Neural progenitor cell (in vitro differentiated cells): ENCODE data around the gene RAB31. TPM values are rescaled to one million over a fixed set of nuclear protein-coding genes. Genes with fewer than 3 reads are reported as not detected.

Experiments used
- DNase-seq: peaks from one replicate; pipeline ENCODE4 v3.0.0-alpha.2; 2016; ENCODE audit warnings: low spot score
- H2AFZ ChIP-seq: fragments of 200-600 bp; sonication (generic); replicated peaks from 2 replicates; pipeline ENCODE4 v1.6.1; 2016; ENCODE audit warnings: antibody characterized with exemption
- H3F3A ChIP-seq: fragments of 200-600 bp; sonication (generic); 2 replicates; pipeline ENCODE4 v1.6.1; 2016; ENCODE audit warnings: antibody characterized with exemption, low read depth
- H3K27ac ChIP-seq: fragments of 200-600 bp; sonication (generic); 2 replicates; pipeline ENCODE4 v1.5.1; 2016; ENCODE audit warnings: mild to moderate bottlenecking
- H3K27me3 ChIP-seq: fragments of 200-600 bp; sonication (generic); 2 replicates; pipeline ENCODE4 v1.6.1; 2016; ENCODE audit warnings: mild to moderate bottlenecking, moderate library complexity
- H3K36me3 ChIP-seq: fragments of 200-600 bp; sonication (generic); 2 replicates; pipeline ENCODE4 v1.5.1; 2016
- H3K4me1 ChIP-seq: fragments of 200-600 bp; sonication (generic); 2 replicates; pipeline ENCODE4 v1.6.1; 2016; ENCODE audit warnings: mixed run types
- H3K4me2 ChIP-seq: fragments of 200-600 bp; sonication (generic); 2 replicates; pipeline ENCODE4 v1.6.1; 2016
- H3K4me3 ChIP-seq: fragments of 200-600 bp; sonication (generic); 2 replicates; pipeline ENCODE4 v1.5.1; 2016
- H3K79me2 ChIP-seq: fragments of 200-600 bp; sonication (generic); 2 replicates; pipeline ENCODE4 v1.6.1; 2016; ENCODE audit warnings: low read depth
- H3K9ac ChIP-seq: fragments of 200-600 bp; sonication (generic); 2 replicates; pipeline ENCODE4 v1.6.1; 2016
- H3K9me3 ChIP-seq: fragments of 200-600 bp; sonication (generic); 2 replicates; pipeline ENCODE4 v1.5.1; 2016; ENCODE audit warnings: low read depth
- H4K20me1 ChIP-seq: fragments of 200-600 bp; sonication (generic); 2 replicates; pipeline ENCODE4 v1.6.1; 2016; ENCODE audit warnings: low read depth
- H3K27ac Mint-ChIP-seq: 3 replicates; pipeline ENCODE4 v1.8.0; 2021; ENCODE audit warnings: mixed read lengths
- H3K27me3 Mint-ChIP-seq: 2 replicates; pipeline ENCODE4 v1.8.0; 2022; ENCODE audit warnings: low read depth, mild to moderate bottlenecking, inconsistent platforms, moderate library complexity, mixed read lengths; ENCODE audit not compliant: insufficient read depth
- H3K36me3 Mint-ChIP-seq: 3 replicates; pipeline ENCODE4 v1.8.0; 2021; ENCODE audit warnings: mixed read lengths
- H3K4me1 Mint-ChIP-seq: 3 replicates; pipeline ENCODE4 v1.8.0; 2021; ENCODE audit warnings: mixed read lengths
- H3K4me3 Mint-ChIP-seq: 3 replicates; pipeline ENCODE4 v1.8.0; 2021; ENCODE audit warnings: mild to moderate bottlenecking, moderate library complexity, mixed read lengths
- H3K9me3 Mint-ChIP-seq: 3 replicates; pipeline ENCODE4 v1.8.0; 2020; ENCODE audit warnings: mixed read lengths
- EZH2 ChIP-seq: fragments of 200-600 bp; sonication (generic); IDR thresholded peaks from 2 replicates; pipeline ENCODE4 v1.6.1; 2017; ENCODE audit warnings: antibody characterized with exemption, mild to moderate bottlenecking, moderate library complexity
- EZH2phosphoT487 ChIP-seq: fragments of 200-600 bp; sonication (generic); IDR thresholded peaks from 2 replicates; pipeline ENCODE4 v1.6.1; 2017; ENCODE audit warnings: antibody characterized with exemption
- total RNA-seq: library from RNA; depleted of rRNA; stranded (reverse); fragments of >200 nt; gene quantifications from 2 replicates; pipeline ENCODE4 v1.2.3, GENCODE V29; 2015; ENCODE audit warnings: low replicate concordance
- TF ChIP-seq, protein P1 (sequence below): fragments of 200-600 bp; sonication (generic); IDR thresholded peaks from 2 replicates; pipeline ENCODE4 v1.5.1; 2017; ENCODE audit warnings: antibody characterized with exemption, mild to moderate bottlenecking

RAB31 gene
- total RNA-seq, 1 donor from 2014 or later: 5.0 TPM

DNA sequence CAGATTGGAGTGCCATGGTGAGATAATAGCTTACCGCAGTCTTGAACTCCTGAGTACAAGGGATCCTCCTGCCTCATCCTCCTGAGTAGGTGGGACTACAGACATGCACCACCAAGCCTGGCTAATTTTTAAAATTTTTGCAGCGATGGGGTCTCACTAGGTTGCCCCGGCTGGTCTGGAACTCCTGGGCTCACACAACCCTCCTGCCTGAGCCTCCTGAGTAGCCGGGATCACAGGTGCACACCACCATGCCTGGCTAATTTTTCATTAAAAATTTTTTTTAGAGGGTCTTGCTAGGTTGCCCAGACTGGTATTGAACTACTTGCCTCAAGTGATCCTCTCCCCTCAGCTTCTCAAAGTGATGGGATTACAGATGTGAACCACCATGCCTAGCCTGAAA lies 27.8 kb downstream of the RAB31 start:
- DNase-seq: no peak
- Mint-ChIP-seq H3K27ac (no peak overlapping the region), H3K4me1 (peaks cover 40% of the 10 kb centered on the region), H3K4me3 (peak overlapping the region; percentile 50), H3K27me3 (peaks cover 3% of the 10 kb centered on the region), H3K9me3 (no peaks in the 10 kb centered on the region), H3K36me3 (no peaks in the 10 kb centered on the region)
- Histone ChIP-seq H2AFZ (no peak overlapping the region), H3K27me3 (no peaks in the 10 kb centered on the region), H3K9me3 (no peaks in the 10 kb centered on the region), H3K4me2 (no peak overlapping the region), H3K79me2 (no peaks in the 10 kb centered on the region), H3F3A (no peaks in the 10 kb centered on the region), H4K20me1 (no peaks in the 10 kb centered on the region), H3K9ac (no peak overlapping the region), H3K4me1 (no peaks in the 10 kb centered on the region), H3K4me3 (no peak overlapping the region), H3K36me3 (no peaks in the 10 kb centered on the region), H3K27ac (no peak overlapping the region)
- TF ChIP-seq, protein P1, sequence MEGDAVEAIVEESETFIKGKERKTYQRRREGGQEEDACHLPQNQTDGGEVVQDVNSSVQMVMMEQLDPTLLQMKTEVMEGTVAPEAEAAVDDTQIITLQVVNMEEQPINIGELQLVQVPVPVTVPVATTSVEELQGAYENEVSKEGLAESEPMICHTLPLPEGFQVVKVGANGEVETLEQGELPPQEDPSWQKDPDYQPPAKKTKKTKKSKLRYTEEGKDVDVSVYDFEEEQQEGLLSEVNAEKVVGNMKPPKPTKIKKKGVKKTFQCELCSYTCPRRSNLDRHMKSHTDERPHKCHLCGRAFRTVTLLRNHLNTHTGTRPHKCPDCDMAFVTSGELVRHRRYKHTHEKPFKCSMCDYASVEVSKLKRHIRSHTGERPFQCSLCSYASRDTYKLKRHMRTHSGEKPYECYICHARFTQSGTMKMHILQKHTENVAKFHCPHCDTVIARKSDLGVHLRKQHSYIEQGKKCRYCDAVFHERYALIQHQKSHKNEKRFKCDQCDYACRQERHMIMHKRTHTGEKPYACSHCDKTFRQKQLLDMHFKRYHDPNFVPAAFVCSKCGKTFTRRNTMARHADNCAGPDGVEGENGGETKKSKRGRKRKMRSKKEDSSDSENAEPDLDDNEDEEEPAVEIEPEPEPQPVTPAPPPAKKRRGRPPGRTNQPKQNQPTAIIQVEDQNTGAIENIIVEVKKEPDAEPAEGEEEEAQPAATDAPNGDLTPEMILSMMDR: no peak
- TF ChIP-seq EZH2phosphoT487 (no peak), EZH2 (no peak)

DNA sequence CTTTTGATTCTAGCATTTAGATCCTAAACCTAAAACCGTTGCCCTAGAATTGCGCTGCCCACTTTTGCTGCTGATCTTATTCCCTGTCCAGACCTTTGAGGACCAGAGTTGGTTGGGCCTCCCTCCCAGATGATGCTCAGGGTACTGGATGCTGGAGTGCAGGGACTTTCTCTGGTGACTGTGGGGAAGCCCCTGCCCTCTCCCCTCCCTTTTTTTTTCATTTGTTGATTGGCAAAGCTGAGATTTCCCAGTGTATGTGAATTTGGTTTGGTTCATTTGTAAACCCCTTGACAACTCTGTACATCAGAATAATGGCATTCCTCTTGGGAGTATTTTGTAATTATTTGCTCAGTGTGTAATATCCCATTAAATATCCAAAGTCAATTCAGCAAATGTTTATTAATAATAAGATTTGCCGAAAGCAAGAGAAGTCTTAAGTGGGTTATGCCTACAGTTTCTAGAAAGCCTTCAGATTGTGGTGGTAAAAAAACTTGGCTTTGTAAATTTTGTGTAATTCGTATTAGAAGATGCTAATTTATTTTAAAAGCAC lies 28.3 kb downstream of the RAB31 start:
- no peak overlapping the region for H2AFZ ChIP-seq
- H4K20me1 ChIP-seq: no peaks in the 10 kb centered on the region
- no peaks in the 10 kb centered on the region for H3K9me3 Mint-ChIP-seq
- H3K36me3 Mint-ChIP-seq: no peaks in the 10 kb centered on the region
- H3K4me2 ChIP-seq: no peak overlapping the region
- no peaks in the 10 kb centered on the region for H3K27me3 ChIP-seq
- no peaks in the 10 kb centered on the region for H3K36me3 ChIP-seq
- no peak for TF ChIP-seq EZH2
- TF ChIP-seq, protein P1: no peak
- TF ChIP-seq EZH2phosphoT487: no peak
- no peak overlapping the region for H3K4me3 Mint-ChIP-seq
- no peak overlapping the region for H3K4me3 ChIP-seq
- no peak for DNase-seq
- no peaks in the 10 kb centered on the region for H3K4me1 ChIP-seq
- H3K79me2 ChIP-seq: no peaks in the 10 kb centered on the region
- peaks cover 41% of the 10 kb centered on the region for H3K4me1 Mint-ChIP-seq
- no peak overlapping the region for H3K27ac Mint-ChIP-seq
- no peaks in the 10 kb centered on the region for H3F3A ChIP-seq
- no peaks in the 10 kb centered on the region for H3K9me3 ChIP-seq
- no peak overlapping the region for H3K27ac ChIP-seq
- H3K9ac ChIP-seq: no peak overlapping the region
- peaks cover 3% of the 10 kb centered on the region for H3K27me3 Mint-ChIP-seq

GRCh38 chr18:9737006-9737405 lies 28.9 kb downstream of the RAB31 start:
- Histone ChIP-seq H3K36me3 (no peaks in the 10 kb centered on the region), H3F3A (no peaks in the 10 kb centered on the region), H3K4me3 (no peak overlapping the region), H4K20me1 (no peaks in the 10 kb centered on the region), H3K9me3 (no peaks in the 10 kb centered on the region), H3K79me2 (no peaks in the 10 kb centered on the region), H3K27ac (no peak overlapping the region), H3K4me1 (peaks cover 3% of the 10 kb centered on the region), H2AFZ (no peak overlapping the region), H3K4me2 (no peak overlapping the region), H3K9ac (no peak overlapping the region), H3K27me3 (no peaks in the 10 kb centered on the region)
- Mint-ChIP-seq H3K4me1 (peaks cover 48% of the 10 kb centered on the region), H3K27me3 (peaks cover 5% of the 10 kb centered on the region), H3K27ac (no peak overlapping the region), H3K36me3 (no peaks in the 10 kb centered on the region), H3K9me3 (no peaks in the 10 kb centered on the region), H3K4me3 (no peak overlapping the region)
- TF ChIP-seq, protein P1: no peak
- no peak for TF ChIP-seq EZH2
- no peak for TF ChIP-seq EZH2phosphoT487
- no peak for DNase-seq
